ENCODE measurements around the gene LARP1B.

LARP1B gene

GRCh38 chr4:128186623-128187022, 125.5 kb downstream of the LARP1B start:
- ATAC-seq, result no peak
- TF ChIP-seq ESRRG (CRISPR knock-in tag; IDR thresholded peaks at IDR 0.05), result no peak
- TF ChIP-seq PPARA (CRISPR knock-in tag; IDR thresholded peaks at IDR 0.05; ENCODE audit: borderline replicate concordance), result no peak
- no peak for TF ChIP-seq TOX (CRISPR knock-in tag; IDR thresholded peaks at IDR 0.05; ENCODE audit: borderline replicate concordance)
- no peak for TF ChIP-seq ZFP30 (CRISPR knock-in tag; IDR thresholded peaks at IDR 0.05)
- no peak for TF ChIP-seq RARB (CRISPR knock-in tag; IDR thresholded peaks at IDR 0.05)
- no peak for TF ChIP-seq ISL1 (CRISPR knock-in tag; IDR thresholded peaks at IDR 0.05)
- TF ChIP-seq TSHZ2 (CRISPR knock-in tag; IDR thresholded peaks at IDR 0.05), result no peak
- TF ChIP-seq ZNF70 (CRISPR knock-in tag; IDR thresholded peaks at IDR 0.05), result no peak
- no peak for TF ChIP-seq CREB5 (CRISPR knock-in tag; IDR thresholded peaks at IDR 0.05; ENCODE audit: low read depth)
- TF ChIP-seq ZNF565 (CRISPR knock-in tag; conservative IDR thresholded peaks at IDR 0.05; ENCODE audit: low read depth), result no peak
- TF ChIP-seq OSR1 (CRISPR knock-in tag; IDR thresholded peaks at IDR 0.05), result no peak
- no peak for TF ChIP-seq BACH2 (CRISPR knock-in tag; IDR thresholded peaks at IDR 0.05; ENCODE audit: borderline replicate concordance)
- no peak for TF ChIP-seq ZC3H10 (CRISPR knock-in tag; IDR thresholded peaks at IDR 0.05)
- TF ChIP-seq PATZ1 (CRISPR knock-in tag; IDR thresholded peaks at IDR 0.05; ENCODE audit: borderline replicate concordance), result no peak
- no peak for TF ChIP-seq TCF4 (CRISPR knock-in tag; IDR thresholded peaks at IDR 0.05; ENCODE audit: borderline replicate concordance)
- no peak for TF ChIP-seq GLIS3 (CRISPR knock-in tag; IDR thresholded peaks at IDR 0.05)
- no peak for TF ChIP-seq CSDC2 (CRISPR knock-in tag; IDR thresholded peaks at IDR 0.05)

- peak; percentile 99 for ATAC-seq
Measured at GRCh38 chr4:128191115-128191781, 130.1 kb downstream of the LARP1B start.

More at GRCh38 chr4:128191115-128191781, 130.1 kb downstream of the LARP1B start:
- no peak for TF ChIP-seq TOX (CRISPR knock-in tag; IDR thresholded peaks at IDR 0.05; ENCODE audit: borderline replicate concordance)
- TF ChIP-seq ZC3H10 (CRISPR knock-in tag; IDR thresholded peaks at IDR 0.05), result no peak
- TF ChIP-seq ESRRG (CRISPR knock-in tag; IDR thresholded peaks at IDR 0.05), result no peak
- no peak for TF ChIP-seq ZNF70 (CRISPR knock-in tag; IDR thresholded peaks at IDR 0.05)
- no peak for TF ChIP-seq ARNTL (CRISPR knock-in tag; IDR thresholded peaks at IDR 0.05; ENCODE audit: borderline replicate concordance, low read depth)
- no peak for TF ChIP-seq BACH2 (CRISPR knock-in tag; IDR thresholded peaks at IDR 0.05; ENCODE audit: borderline replicate concordance)
- TF ChIP-seq ZNF8 (CRISPR knock-in tag; IDR thresholded peaks at IDR 0.05), result no peak
- no peak for TF ChIP-seq ISL1 (CRISPR knock-in tag; IDR thresholded peaks at IDR 0.05)
- TF ChIP-seq OSR1 (CRISPR knock-in tag; IDR thresholded peaks at IDR 0.05), result no peak
- no peak for TF ChIP-seq TSHZ2 (CRISPR knock-in tag; IDR thresholded peaks at IDR 0.05)
- TF ChIP-seq TCF4 (CRISPR knock-in tag; IDR thresholded peaks at IDR 0.05; ENCODE audit: borderline replicate concordance), result no peak
- TF ChIP-seq ZFP3 (CRISPR knock-in tag; IDR thresholded peaks at IDR 0.05), result no peak
- TF ChIP-seq ZFP30 (CRISPR knock-in tag; IDR thresholded peaks at IDR 0.05), result no peak
- TF ChIP-seq GLIS3 (CRISPR knock-in tag; IDR thresholded peaks at IDR 0.05), result no peak

Measured in SK-N-SH treated with all-trans-retinoic acid at 6 μM for 48 hours (cell line).